NCI-H526 treated with DMSO at 0.1 percent for 48 hours (cell line): ENCODE data around the gene SNCA.

ENCODE experiments used
- DNase-seq: peaks from one replicate; lab custom pipeline; 2025; lab: John Stamatoyannopoulos, UW

Gene SNCA

DNA sequence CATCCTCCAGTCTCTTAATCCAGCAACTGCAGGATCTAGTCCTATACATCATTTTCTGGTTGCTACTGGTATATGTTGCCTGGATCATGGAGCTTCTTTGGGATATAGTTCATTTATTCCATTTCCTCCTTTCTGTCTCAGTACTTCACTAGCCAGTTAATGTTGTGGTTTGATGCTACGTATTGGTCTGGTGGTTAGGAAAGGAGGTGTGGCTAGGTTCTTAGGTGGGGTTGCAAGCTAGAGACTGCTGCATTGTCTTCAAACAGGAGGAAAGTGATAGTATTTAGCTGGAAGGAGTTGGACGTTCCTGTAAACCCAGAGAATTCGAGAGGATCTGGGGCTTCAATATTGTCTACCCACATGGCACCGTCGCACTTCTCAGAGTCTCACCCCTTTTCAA is 129.5 kb downstream of the SNCA start:
- no peak for DNase-seq

DNA sequence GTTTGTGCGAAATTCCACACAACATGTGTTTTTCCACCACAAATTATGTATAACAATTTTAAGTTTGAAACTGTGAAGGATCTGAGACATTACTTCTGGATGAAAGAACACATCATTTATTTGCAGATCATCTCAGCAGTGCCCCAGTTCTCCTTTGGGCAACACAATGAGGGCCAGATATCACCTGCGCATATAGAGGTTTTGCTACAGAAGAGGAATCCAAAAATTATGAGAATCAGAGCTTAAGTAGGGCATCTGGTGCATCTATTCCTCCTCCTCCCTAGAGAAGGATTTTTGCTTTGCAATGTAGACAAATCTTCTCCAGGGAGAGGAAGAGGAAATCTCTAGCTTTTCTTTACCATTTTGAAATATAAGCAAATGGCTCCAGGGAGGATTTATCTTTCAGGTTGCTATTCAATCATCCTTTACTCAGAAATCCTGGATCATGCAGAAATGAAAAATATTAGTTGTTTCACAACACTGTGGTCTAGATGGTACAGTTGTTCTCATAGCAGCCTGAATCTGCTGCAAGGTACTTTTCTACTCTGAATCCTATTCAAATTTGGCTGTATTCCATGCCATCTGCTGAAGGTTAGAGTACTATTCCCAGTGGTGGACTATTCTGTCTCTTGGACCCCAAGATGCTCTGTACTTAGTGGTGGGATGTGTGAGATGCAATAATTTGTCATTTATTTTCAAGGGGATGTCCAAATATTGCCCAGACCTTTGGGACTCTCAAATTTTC is 132.1 kb downstream of the SNCA start:
- DNase-seq: no peak

GRCh38 chr4:89703829-89704590 is 133.0 kb downstream of the SNCA start:
- DNase-seq: no peak

DNA sequence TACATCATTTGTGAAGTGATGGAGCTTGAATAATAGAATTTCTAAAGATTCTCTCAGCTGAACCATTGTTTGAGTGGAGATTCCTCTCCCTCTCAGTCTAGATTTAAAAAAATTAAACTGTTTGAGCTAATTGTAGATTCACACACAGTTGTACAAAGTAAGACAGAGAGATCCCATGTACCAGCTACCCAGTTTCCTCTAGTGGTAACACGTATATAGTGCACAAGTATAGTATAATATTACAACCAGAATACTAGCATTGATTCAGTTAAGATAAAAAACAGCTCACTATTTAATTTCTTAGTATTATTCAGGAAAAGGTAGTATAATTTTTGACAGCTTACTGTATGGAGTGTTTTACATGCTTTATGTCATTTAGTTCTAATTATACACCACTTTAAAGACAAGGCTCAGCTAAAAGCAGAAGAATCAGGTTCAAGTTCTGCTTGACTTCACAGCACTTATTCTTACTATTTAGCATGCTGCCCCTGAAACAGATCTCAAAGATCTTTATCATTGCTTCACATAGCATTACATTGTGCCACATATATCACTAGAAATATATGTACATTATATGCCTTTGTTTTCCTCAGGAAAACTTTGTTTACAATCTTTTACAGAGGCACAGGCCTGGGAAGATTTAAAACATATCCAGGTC is 136.1 kb downstream of the SNCA start:
- DNase-seq: no peak

- DNase-seq: no peak
These were observed 151.3 kb downstream of the SNCA start for GRCh38 chr4:89685690-89686089.

DNA sequence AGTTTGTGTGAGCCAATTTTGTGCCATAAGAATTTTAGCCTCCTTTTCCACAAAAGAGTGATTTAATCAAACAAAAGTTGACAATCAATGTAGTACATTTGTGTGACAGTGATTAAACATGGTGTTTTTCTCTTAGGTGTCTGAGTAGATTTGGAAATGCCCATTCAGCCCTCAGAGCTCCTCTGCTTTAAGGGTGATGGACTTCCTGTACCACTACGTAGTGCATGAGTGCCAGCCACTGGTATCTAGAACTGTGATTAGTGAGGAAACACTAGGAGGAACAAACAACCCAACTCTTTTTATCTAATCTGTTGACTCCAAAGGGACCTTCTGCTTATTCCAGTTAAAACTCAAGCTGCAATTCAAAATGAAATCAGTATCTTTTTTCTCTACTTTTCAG is 151.7 kb downstream of the SNCA start:
- DNase-seq: no peak

GRCh38 chr4:89684536-89684935 is 152.4 kb downstream of the SNCA start:
- no peak for DNase-seq

- no peak for DNase-seq
These were observed 154.2 kb downstream of the SNCA start for GRCh38 chr4:89682808-89683207.

DNA sequence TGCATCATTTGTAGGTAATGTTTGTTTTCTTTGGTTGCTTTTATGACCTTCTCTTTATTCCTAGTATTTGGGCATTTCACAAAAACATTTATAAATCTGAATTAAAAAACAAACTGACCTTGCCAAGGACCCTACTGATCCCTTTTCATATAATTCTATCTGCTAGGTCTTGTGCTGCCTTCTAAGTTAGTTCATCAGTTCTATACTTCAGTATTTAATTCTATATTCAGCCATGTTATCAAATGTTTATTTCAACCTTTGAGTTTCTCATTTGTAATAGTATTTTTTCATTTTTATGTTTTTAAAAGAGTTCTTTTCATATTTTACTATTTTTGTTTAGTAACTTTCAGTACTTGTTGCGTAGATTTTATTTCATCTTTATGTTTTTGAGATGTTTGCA is 155.3 kb downstream of the SNCA start:
- no peak for DNase-seq

DNA sequence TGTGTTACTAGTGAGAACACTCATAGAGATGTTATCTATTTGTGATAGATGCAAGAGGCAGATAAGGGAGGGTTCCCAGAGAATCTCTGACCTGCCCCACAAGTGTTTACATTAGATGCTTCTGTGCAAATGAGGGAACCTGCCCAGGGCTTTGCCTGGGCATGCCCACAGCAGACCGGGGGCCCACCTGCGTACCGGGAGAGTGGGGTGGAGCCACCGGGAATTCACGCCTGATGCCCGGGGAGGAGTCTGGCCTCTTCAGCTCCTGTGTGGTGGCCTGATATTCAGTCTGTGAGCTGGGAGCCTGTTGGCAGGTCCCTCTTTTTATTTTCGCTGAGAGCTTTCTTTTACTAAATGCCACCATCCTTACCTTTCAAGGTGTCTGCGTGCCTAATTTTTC is 155.7 kb downstream of the SNCA start:
- peak; percentile 72 for DNase-seq

- DNase-seq: no peak
These were observed 162.0 kb downstream of the SNCA start for GRCh38 chr4:89674876-89675459.
